Stimulated activated naive CD4-positive, alpha-beta T cell (primary cell): ENCODE measurements around the gene ANKRD45.
A peak's percentile ranks its signal among the peaks of the same experiment; 100 is the strongest.
"Not testable (repeated sequence)": the region's sequence is repeated elsewhere in the genome, so short reads cannot be mapped to it uniquely, and the experiment has no call there.

Experiments
- DNase-seq, 6 experiments: peaks; one replicate each; lab custom pipeline; 2025; lab: John Stamatoyannopoulos, UW

Gene ANKRD45

GRCh38 chr1:173669491-173669941 is at the start of gene ANKRD45:
ANKRD45 (minus strand) TSS chr1:173669851; CDS start chr1:173659418, 10,433 bp downstream.
- peak in 1 of 6 experiments; percentile 6 for DNase-seq

- no peak for DNase-seq
These were observed 47.6 kb upstream of the ANKRD45 start for GRCh38 chr1:173717238-173717637.

- no peak for DNase-seq
These were observed 45.8 kb upstream of the ANKRD45 start for GRCh38 chr1:173715538-173715844.

- peak; percentile 78 to 90 (median 84) for DNase-seq
These were observed 45.3 kb upstream of the ANKRD45 start, which contains the start of gene KLHL20 for GRCh38 chr1:173714759-173715537. KLHL20 (plus strand) TSS chr1:173714981; CDS start chr1:173716044, 1,063 bp downstream.

- no peak for DNase-seq
These were observed 44.7 kb upstream of the ANKRD45 start for GRCh38 chr1:173714441-173714758.

- DNase-seq: no peak
These were observed 39.1 kb upstream of the ANKRD45 start for GRCh38 chr1:173708787-173709186.

GRCh38 chr1:173705117-173705516 is 35.5 kb upstream of the ANKRD45 start:
- DNase-seq: no peak

GRCh38 chr1:173702736-173703135 is 33.1 kb upstream of the ANKRD45 start:
- no peak for DNase-seq

- DNase-seq: not testable (repeated sequence)
These were observed 31.6 kb upstream of the ANKRD45 start for GRCh38 chr1:173701299-173701698.

GRCh38 chr1:173693238-173693637 is 23.6 kb upstream of the ANKRD45 start:
- no peak for DNase-seq

GRCh38 chr1:173688300-173688699 is 18.6 kb upstream of the ANKRD45 start:
- DNase-seq: no peak

- DNase-seq: not testable (repeated sequence)
These were observed 15.5 kb upstream of the ANKRD45 start for GRCh38 chr1:173685121-173685520.

- not testable (repeated sequence) for DNase-seq
These were observed 14.2 kb upstream of the ANKRD45 start for GRCh38 chr1:173683838-173684237.

GRCh38 chr1:173682184-173682583 is 12.5 kb upstream of the ANKRD45 start:
- DNase-seq: no peak

- not testable (repeated sequence) for DNase-seq
These were observed 10.5 kb upstream of the ANKRD45 start for GRCh38 chr1:173680152-173680551.

- DNase-seq: not testable (repeated sequence)
These were observed 4.8 kb upstream of the ANKRD45 start for GRCh38 chr1:173674496-173674895.

GRCh38 chr1:173666646-173667045 is 3.0 kb downstream of the ANKRD45 start:
- no peak for DNase-seq

- no peak for DNase-seq
These were observed 6.5 kb downstream of the ANKRD45 start for GRCh38 chr1:173663159-173663558.

- DNase-seq: no peak
These were observed 7.9 kb downstream of the ANKRD45 start for GRCh38 chr1:173661763-173662162.

- DNase-seq: no peak
These were observed 8.4 kb downstream of the ANKRD45 start for GRCh38 chr1:173661271-173661670.

- DNase-seq: no peak
These were observed 9.3 kb downstream of the ANKRD45 start for GRCh38 chr1:173660306-173660705.

GRCh38 chr1:173648880-173649605 is 20.6 kb downstream of the ANKRD45 start:
- no peak for DNase-seq

- DNase-seq: no peak
These were observed 23.0 kb downstream of the ANKRD45 start for GRCh38 chr1:173646656-173647055.
